ENCODE measurements around the gene ZFX. TPM values are rescaled to one million over a fixed set of nuclear protein-coding genes. Genes with fewer than 3 reads are reported as not detected.

The ZFX gene
- total RNA-seq (2021), result 66.8 and 70.8 TPM in 2 replicates
- long read RNA-seq, transcript ZFX-201 (10 exons, 2,996 nt), result major isoform, 7 of 184 reads
- long read RNA-seq, partial matches to known transcripts, result 65 of 184 reads
- long read RNA-seq, other reads (novel, unspliced or antisense), result 112 of 184 reads

DNA sequence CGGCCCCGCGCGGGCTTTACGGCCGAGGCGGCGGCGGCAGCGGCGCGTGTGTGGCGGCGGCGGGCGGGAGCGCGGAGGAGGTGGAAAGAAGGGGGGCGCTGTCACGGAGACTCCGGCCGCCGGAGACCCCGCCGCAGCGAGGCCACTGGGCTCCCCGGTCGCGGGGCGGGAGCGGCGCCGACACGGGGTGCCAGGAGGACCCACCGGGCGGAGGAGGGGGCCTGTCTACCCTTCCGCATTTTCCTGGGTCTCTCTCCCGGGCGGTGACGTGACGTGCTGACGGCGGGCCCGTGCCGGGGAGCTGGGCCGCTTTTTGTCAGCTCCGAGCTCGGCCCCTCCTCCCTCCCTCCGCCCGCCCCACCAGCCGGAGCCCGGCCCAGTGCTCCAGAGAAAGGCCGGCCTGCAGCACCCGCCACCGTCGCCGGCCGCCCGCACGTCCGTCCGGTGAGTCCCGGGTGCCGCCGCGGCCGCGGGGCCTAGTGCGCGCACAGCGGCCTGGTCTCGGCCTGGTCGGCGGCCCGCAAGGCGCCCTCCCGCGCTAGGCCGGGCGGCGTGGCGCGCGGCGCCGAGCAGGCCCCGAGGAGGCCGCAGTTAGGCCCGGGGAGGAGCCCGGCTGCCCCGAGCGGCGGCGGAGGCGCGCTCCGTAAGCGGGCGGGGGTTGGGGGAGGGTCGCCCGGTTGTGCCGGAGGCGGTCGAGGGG is at the start of gene ZFX:
ZFX (plus strand) TSS at position 379 of the 700 bp plus-strand sequence. CDS start 23,014 bp downstream, outside the sequence.
- TF ChIP-seq, protein P1, sequence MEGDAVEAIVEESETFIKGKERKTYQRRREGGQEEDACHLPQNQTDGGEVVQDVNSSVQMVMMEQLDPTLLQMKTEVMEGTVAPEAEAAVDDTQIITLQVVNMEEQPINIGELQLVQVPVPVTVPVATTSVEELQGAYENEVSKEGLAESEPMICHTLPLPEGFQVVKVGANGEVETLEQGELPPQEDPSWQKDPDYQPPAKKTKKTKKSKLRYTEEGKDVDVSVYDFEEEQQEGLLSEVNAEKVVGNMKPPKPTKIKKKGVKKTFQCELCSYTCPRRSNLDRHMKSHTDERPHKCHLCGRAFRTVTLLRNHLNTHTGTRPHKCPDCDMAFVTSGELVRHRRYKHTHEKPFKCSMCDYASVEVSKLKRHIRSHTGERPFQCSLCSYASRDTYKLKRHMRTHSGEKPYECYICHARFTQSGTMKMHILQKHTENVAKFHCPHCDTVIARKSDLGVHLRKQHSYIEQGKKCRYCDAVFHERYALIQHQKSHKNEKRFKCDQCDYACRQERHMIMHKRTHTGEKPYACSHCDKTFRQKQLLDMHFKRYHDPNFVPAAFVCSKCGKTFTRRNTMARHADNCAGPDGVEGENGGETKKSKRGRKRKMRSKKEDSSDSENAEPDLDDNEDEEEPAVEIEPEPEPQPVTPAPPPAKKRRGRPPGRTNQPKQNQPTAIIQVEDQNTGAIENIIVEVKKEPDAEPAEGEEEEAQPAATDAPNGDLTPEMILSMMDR (conservative IDR thresholded peaks at IDR 0.05), result no peak
- peaks cover 29% of the 10 kb centered on the region; the same call in 1 of the 2 replicates for H3K79me2 ChIP-seq (ENCODE audit: insufficient read depth, low read length)
- H3K27me3 ChIP-seq (ENCODE audit: insufficient read depth, low read length), result no peaks in the 10 kb centered on the region
- Mint-ChIP-seq H3K36me3 (ENCODE audit: insufficient read depth in 1 of 3, low read depth in 3 of 3) (peaks cover 0 to 23% (median 3%) of the 10 kb centered on the region in 3 experiments; a peak in 3 of 7 replicates), H3K4me3 (peak within 1 kb of the TSS; percentile 81 to 87), H3K27ac (peak within 1 kb of the TSS; percentile 97 to 99 (median 99)), H3K9me3 (no peaks in the 10 kb centered on the region), H3K4me1 (peaks cover 52 to 60% of the 10 kb centered on the region in 2 experiments), H3K27me3 (ENCODE audit: low read depth) (no peaks in the 10 kb centered on the region)
- H3K4ac ChIP-seq (ENCODE audit: low read depth, low read length), result no peak within 1 kb of the TSS; the same call in 1 of the 2 replicates
- no peak within 1 kb of the TSS for H4K91ac ChIP-seq (ENCODE audit: insufficient read length, low read depth, low read length)
- peak within 1 kb of the TSS; percentile 87 for H3K14ac ChIP-seq (ENCODE audit: insufficient read depth, low read length)
- WGBS (ENCODE audit: extremely low coverage, insufficient read length, low lambda C conversion rate), result no CpG with 5 or more reads among the region's 104 CpGs
- no peak within 1 kb of the TSS for H2BK12ac ChIP-seq (ENCODE audit: insufficient read length, low read depth, low read length)
- no peak within 1 kb of the TSS for H2BK20ac ChIP-seq (ENCODE audit: low read depth, low read length, poor library complexity, severe bottlenecking)
- H3K18ac ChIP-seq (ENCODE audit: insufficient read length, low read depth, low read length), result peak within 1 kb of the TSS; percentile 78
- H2BK5ac ChIP-seq (ENCODE audit: insufficient read length, low read length), result no peak within 1 kb of the TSS
- H3K23me2 ChIP-seq (ENCODE audit: insufficient read length, low read depth, low read length, poor library complexity, severe bottlenecking), result peaks cover 9% of the 10 kb centered on the region
- peak within 1 kb of the TSS; percentile 91 for H3K4me2 ChIP-seq (ENCODE audit: insufficient read depth, insufficient read length, low read length)
- H3T11ph ChIP-seq (ENCODE audit: low read length), result peak within 1 kb of the TSS; percentile 84
- no peaks in the 10 kb centered on the region for H3K79me1 ChIP-seq (ENCODE audit: insufficient read depth, low read depth, low read length, poor library complexity, severe bottlenecking)
- H3K4me1 ChIP-seq (ENCODE audit: insufficient read depth, low read length), result peaks cover 4% of the 10 kb centered on the region; the same call in 1 of the 2 replicates
- peak within 1 kb of the TSS; percentile 60 for H3K27ac ChIP-seq (ENCODE audit: insufficient read length, low read depth, low read length)
- no peaks in the 10 kb centered on the region for H3K9me3 ChIP-seq (ENCODE audit: control insufficient read depth, low read depth, low read length)
- H4K5ac ChIP-seq (ENCODE audit: insufficient read length, low read depth, low read length), result no peak within 1 kb of the TSS
- H3K9ac ChIP-seq (ENCODE audit: extremely low read depth, insufficient read length, low read length), result peak within 1 kb of the TSS; percentile 95
- DNase-seq, result peak; percentile 58
- H2AK5ac ChIP-seq (ENCODE audit: insufficient read length, low read length), result no peak within 1 kb of the TSS
- peak within 1 kb of the TSS; percentile 44 for H2BK120ac ChIP-seq (ENCODE audit: low read depth, low read length, poor library complexity, severe bottlenecking)
- no peak within 1 kb of the TSS for H3K23ac ChIP-seq (ENCODE audit: insufficient read length, low read depth, low read length)
- no peaks in the 10 kb centered on the region for H4K20me1 ChIP-seq (ENCODE audit: control insufficient read depth, insufficient read depth, insufficient read length)
- no peak within 1 kb of the TSS for H3K56ac ChIP-seq (ENCODE audit: insufficient read length, low read depth, low read length)
- H2AFZ ChIP-seq (ENCODE audit: low read length), result no peak within 1 kb of the TSS
- no peak within 1 kb of the TSS for H2BK15ac ChIP-seq (ENCODE audit: low read depth, low read length)
- H4K8ac ChIP-seq (replicated peaks; ENCODE audit: insufficient read length, low read depth, low read length), result no peak within 1 kb of the TSS
